T-helper 2 cell treated with Interferon-gamma antibody and Interleukin-4, amounts not matched to agents 5 μg/mL and 100 μg/mL, for 36 hours (primary cell): ENCODE data around the gene TEKT3.

Experiments
- DNase-seq: peaks from one replicate; pipeline ENCODE4 v3.0.0; 2021; ENCODE audit warnings: low spot score
- H3K27ac Mint-ChIP-seq: one replicate; pipeline ENCODE4 v1.8.0; 2021; ENCODE audit warnings: mild to moderate bottlenecking, mixed read lengths
- H3K27me3 Mint-ChIP-seq: one replicate; pipeline ENCODE4 v1.8.0; 2021; ENCODE audit warnings: low read depth, mixed read lengths
- H3K36me3 Mint-ChIP-seq: one replicate; pipeline ENCODE4 v1.8.0; 2021; ENCODE audit warnings: low read depth, mixed read lengths
- H3K4me1 Mint-ChIP-seq: one replicate; pipeline ENCODE4 v1.8.0; 2021; ENCODE audit warnings: low read depth, mixed read lengths
- H3K4me3 Mint-ChIP-seq: one replicate; pipeline ENCODE4 v1.8.0; 2022; ENCODE audit warnings: mild to moderate bottlenecking, moderate library complexity, mixed read lengths
- H3K9me3 Mint-ChIP-seq: one replicate; pipeline ENCODE4 v1.8.0; 2021; ENCODE audit warnings: mixed read lengths

TEKT3 gene

GRCh38 chr17:15298176-15298575 lies 43.2 kb downstream of the TEKT3 start:
- no peaks in the 10 kb centered on the region for H3K27me3 Mint-ChIP-seq
- no peaks in the 10 kb centered on the region for H3K36me3 Mint-ChIP-seq
- no peak for DNase-seq
- no peaks in the 10 kb centered on the region for H3K9me3 Mint-ChIP-seq
- H3K4me1 Mint-ChIP-seq, result no peaks in the 10 kb centered on the region
- no peak overlapping the region for H3K4me3 Mint-ChIP-seq
- no peak overlapping the region for H3K27ac Mint-ChIP-seq

- DNase-seq, result no peak
- no peaks in the 10 kb centered on the region for H3K27me3 Mint-ChIP-seq
Measured at GRCh38 chr17:15293558-15293957, 47.8 kb downstream of the TEKT3 start.

GRCh38 chr17:15291674-15292361 lies 49.6 kb downstream of the TEKT3 start:
- Mint-ChIP-seq H3K27ac (no peak overlapping the region), H3K36me3 (no peaks in the 10 kb centered on the region), H3K9me3 (no peaks in the 10 kb centered on the region), H3K27me3 (peaks cover 7% of the 10 kb centered on the region), H3K4me1 (no peaks in the 10 kb centered on the region), H3K4me3 (no peak overlapping the region)
- no peak for DNase-seq

More at GRCh38 chr17:15293558-15293957, 47.8 kb downstream of the TEKT3 start:
- Mint-ChIP-seq H3K4me1 (no peaks in the 10 kb centered on the region), H3K36me3 (no peaks in the 10 kb centered on the region), H3K4me3 (no peak overlapping the region), H3K27ac (no peak overlapping the region), H3K9me3 (no peaks in the 10 kb centered on the region)

- DNase-seq, result no peak
- H3K4me1 Mint-ChIP-seq, result no peaks in the 10 kb centered on the region
- H3K9me3 Mint-ChIP-seq, result no peaks in the 10 kb centered on the region
- H3K27me3 Mint-ChIP-seq, result peaks cover 8% of the 10 kb centered on the region
- no peak overlapping the region for H3K4me3 Mint-ChIP-seq
- no peak overlapping the region for H3K27ac Mint-ChIP-seq
- H3K36me3 Mint-ChIP-seq, result no peaks in the 10 kb centered on the region
Measured at GRCh38 chr17:15290605-15291004, 50.8 kb downstream of the TEKT3 start.

- Mint-ChIP-seq H3K27ac (no peak overlapping the region), H3K9me3 (no peaks in the 10 kb centered on the region), H3K36me3 (no peaks in the 10 kb centered on the region), H3K4me1 (no peaks in the 10 kb centered on the region), H3K27me3 (peaks cover 8% of the 10 kb centered on the region), H3K4me3 (no peak overlapping the region)
- no peak for DNase-seq
Measured at GRCh38 chr17:15289285-15290183, 51.9 kb downstream of the TEKT3 start.

GRCh38 chr17:15288859-15289258 lies 52.5 kb downstream of the TEKT3 start:
- no peak for DNase-seq
- Mint-ChIP-seq H3K36me3 (no peaks in the 10 kb centered on the region), H3K27ac (no peak overlapping the region), H3K4me1 (no peaks in the 10 kb centered on the region), H3K4me3 (no peak overlapping the region), H3K9me3 (no peaks in the 10 kb centered on the region), H3K27me3 (peaks cover 8% of the 10 kb centered on the region)

GRCh38 chr17:15287538-15288267 lies 53.7 kb downstream of the TEKT3 start:
- H3K27me3 Mint-ChIP-seq, result peaks cover 11% of the 10 kb centered on the region
- H3K27ac Mint-ChIP-seq, result no peak overlapping the region

GRCh38 chr17:15285466-15285865 lies 55.9 kb downstream of the TEKT3 start:
- H3K27ac Mint-ChIP-seq, result no peak overlapping the region
- H3K36me3 Mint-ChIP-seq, result no peaks in the 10 kb centered on the region
- DNase-seq, result no peak
- peaks cover 16% of the 10 kb centered on the region for H3K27me3 Mint-ChIP-seq
- no peaks in the 10 kb centered on the region for H3K9me3 Mint-ChIP-seq
- H3K4me3 Mint-ChIP-seq, result no peak overlapping the region
- H3K4me1 Mint-ChIP-seq, result no peaks in the 10 kb centered on the region

More at GRCh38 chr17:15287538-15288267, 53.7 kb downstream of the TEKT3 start:
- no peaks in the 10 kb centered on the region for H3K4me1 Mint-ChIP-seq
- H3K4me3 Mint-ChIP-seq, result no peak overlapping the region
- no peaks in the 10 kb centered on the region for H3K9me3 Mint-ChIP-seq
- no peak for DNase-seq
- no peaks in the 10 kb centered on the region for H3K36me3 Mint-ChIP-seq

- H3K4me1 Mint-ChIP-seq, result no peaks in the 10 kb centered on the region
- H3K27me3 Mint-ChIP-seq, result peaks cover 17% of the 10 kb centered on the region
- no peaks in the 10 kb centered on the region for H3K36me3 Mint-ChIP-seq
- H3K27ac Mint-ChIP-seq, result no peak overlapping the region
- DNase-seq, result no peak
- H3K9me3 Mint-ChIP-seq, result no peaks in the 10 kb centered on the region
- H3K4me3 Mint-ChIP-seq, result no peak overlapping the region
Measured at GRCh38 chr17:15284537-15284936, 56.9 kb downstream of the TEKT3 start.

GRCh38 chr17:15284107-15284506 lies 57.3 kb downstream of the TEKT3 start:
- DNase-seq, result no peak
- peaks cover 19% of the 10 kb centered on the region for H3K27me3 Mint-ChIP-seq
- H3K4me3 Mint-ChIP-seq, result no peak overlapping the region
- H3K36me3 Mint-ChIP-seq, result no peaks in the 10 kb centered on the region
- H3K4me1 Mint-ChIP-seq, result no peaks in the 10 kb centered on the region
- no peak overlapping the region for H3K27ac Mint-ChIP-seq
- no peaks in the 10 kb centered on the region for H3K9me3 Mint-ChIP-seq

- Mint-ChIP-seq H3K27me3 (peaks cover 15% of the 10 kb centered on the region), H3K4me3 (no peak overlapping the region), H3K36me3 (no peaks in the 10 kb centered on the region), H3K4me1 (no peaks in the 10 kb centered on the region), H3K9me3 (no peaks in the 10 kb centered on the region), H3K27ac (no peak overlapping the region)
- DNase-seq, result no peak
Measured at GRCh38 chr17:15281909-15282308, 59.5 kb downstream of the TEKT3 start.

GRCh38 chr17:15278924-15279477 lies 62.4 kb downstream of the TEKT3 start:
- H3K9me3 Mint-ChIP-seq, result no peaks in the 10 kb centered on the region
- no peak overlapping the region for H3K4me3 Mint-ChIP-seq
- no peaks in the 10 kb centered on the region for H3K4me1 Mint-ChIP-seq
- H3K36me3 Mint-ChIP-seq, result no peaks in the 10 kb centered on the region
- no peak overlapping the region for H3K27ac Mint-ChIP-seq
- no peak for DNase-seq
- H3K27me3 Mint-ChIP-seq, result peaks cover 13% of the 10 kb centered on the region

- no peaks in the 10 kb centered on the region for H3K4me1 Mint-ChIP-seq
- H3K4me3 Mint-ChIP-seq, result no peak overlapping the region
- DNase-seq, result no peak
- H3K27me3 Mint-ChIP-seq, result peaks cover 13% of the 10 kb centered on the region
- no peaks in the 10 kb centered on the region for H3K9me3 Mint-ChIP-seq
- H3K27ac Mint-ChIP-seq, result no peak overlapping the region
- no peaks in the 10 kb centered on the region for H3K36me3 Mint-ChIP-seq
Measured at GRCh38 chr17:15278380-15278779, 63.0 kb downstream of the TEKT3 start.

- Mint-ChIP-seq H3K4me3 (no peak overlapping the region), H3K9me3 (no peaks in the 10 kb centered on the region), H3K27ac (no peak overlapping the region), H3K36me3 (no peaks in the 10 kb centered on the region), H3K27me3 (peaks cover 2% of the 10 kb centered on the region), H3K4me1 (peaks cover 8% of the 10 kb centered on the region)
- no peak for DNase-seq
Measured at GRCh38 chr17:15274017-15274416, 67.4 kb downstream of the TEKT3 start.
